NAMALWA (cell line): ENCODE measurements around the gene CFAP97D1.

Experiments used
- DNase-seq: peaks from one replicate; pipeline ENCODE4 v3.0.0-alpha.2; 2015; ENCODE audit warnings: low spot score

Gene CFAP97D1

GRCh38 chr17:43799047-43799446, 18.8 kb downstream of the CFAP97D1 start:
- DNase-seq, result no peak

- no peak for DNase-seq
Measured at GRCh38 chr17:43800736-43801135, 20.5 kb downstream of the CFAP97D1 start.

- no peak for DNase-seq
Measured at GRCh38 chr17:43801844-43802243, 21.6 kb downstream of the CFAP97D1 start.

GRCh38 chr17:43803758-43804157, 23.5 kb downstream of the CFAP97D1 start:
- peak; percentile 20 for DNase-seq

- DNase-seq, result no peak
Measured at GRCh38 chr17:43805117-43805516, 24.9 kb downstream of the CFAP97D1 start.

GRCh38 chr17:43808076-43808475, 27.8 kb downstream of the CFAP97D1 start:
- no peak for DNase-seq

- no peak for DNase-seq
Measured at GRCh38 chr17:43809121-43809520, 28.9 kb downstream of the CFAP97D1 start.

GRCh38 chr17:43810226-43810715, 30.0 kb downstream of the CFAP97D1 start:
- DNase-seq, result no peak

- DNase-seq, result no peak
Measured at GRCh38 chr17:43810823-43811222, 30.6 kb downstream of the CFAP97D1 start.

- no peak for DNase-seq
Measured at GRCh38 chr17:43812396-43813265, 32.4 kb downstream of the CFAP97D1 start.

GRCh38 chr17:43813386-43813785, 33.2 kb downstream of the CFAP97D1 start:
- DNase-seq, result no peak

- no peak for DNase-seq
Measured at GRCh38 chr17:43814026-43814425, 33.8 kb downstream of the CFAP97D1 start.

GRCh38 chr17:43814714-43815113, 34.5 kb downstream of the CFAP97D1 start:
- no peak for DNase-seq

- DNase-seq, result no peak
Measured at GRCh38 chr17:43816336-43817320, 36.4 kb downstream of the CFAP97D1 start.

- no peak for DNase-seq
Measured at GRCh38 chr17:43817826-43818225, 37.6 kb downstream of the CFAP97D1 start.

- no peak for DNase-seq
Measured at GRCh38 chr17:43818966-43819365, 38.7 kb downstream of the CFAP97D1 start.

GRCh38 chr17:43820759-43821158, 40.5 kb downstream of the CFAP97D1 start:
- DNase-seq, result no peak

GRCh38 chr17:43822570-43823190, 42.4 kb downstream of the CFAP97D1 start:
- DNase-seq, result no peak

GRCh38 chr17:43823350-43824084, 43.3 kb downstream of the CFAP97D1 start:
- DNase-seq, result no peak

- no peak for DNase-seq
Measured at GRCh38 chr17:43825567-43825966, 45.3 kb downstream of the CFAP97D1 start.

- no peak for DNase-seq
Measured at GRCh38 chr17:43826206-43826605, 46.0 kb downstream of the CFAP97D1 start.
